Measurements from ENCODE around the gene CLSTN2.

Gene CLSTN2

GRCh38 chr3:140338916-140339315 is 403.9 kb downstream of the CLSTN2 start:
- DNase-seq (ENCODE audit: low read depth, low spot score) = no peak

DNA sequence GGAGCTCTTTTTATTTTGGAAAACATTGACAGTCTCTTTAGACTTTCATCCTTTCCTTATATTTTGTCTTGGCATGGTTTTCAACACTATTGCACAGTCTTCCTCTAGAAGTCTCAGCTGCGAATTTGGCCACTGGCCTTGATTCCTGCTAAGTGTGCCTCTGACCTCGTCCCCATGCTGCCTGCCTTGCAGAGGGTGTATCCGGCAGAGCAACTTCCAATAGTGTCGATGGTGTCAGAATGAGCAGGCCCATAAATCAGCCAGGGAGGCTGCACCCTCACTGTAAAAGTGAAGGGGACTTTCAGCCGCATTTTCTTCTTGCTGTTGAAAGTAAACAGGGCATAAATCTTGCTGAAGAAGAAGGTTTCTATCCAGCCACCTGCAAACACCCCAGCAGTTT is 406.2 kb downstream of the CLSTN2 start:
- no peak for DNase-seq (ENCODE audit: low read depth, low spot score)

DNA sequence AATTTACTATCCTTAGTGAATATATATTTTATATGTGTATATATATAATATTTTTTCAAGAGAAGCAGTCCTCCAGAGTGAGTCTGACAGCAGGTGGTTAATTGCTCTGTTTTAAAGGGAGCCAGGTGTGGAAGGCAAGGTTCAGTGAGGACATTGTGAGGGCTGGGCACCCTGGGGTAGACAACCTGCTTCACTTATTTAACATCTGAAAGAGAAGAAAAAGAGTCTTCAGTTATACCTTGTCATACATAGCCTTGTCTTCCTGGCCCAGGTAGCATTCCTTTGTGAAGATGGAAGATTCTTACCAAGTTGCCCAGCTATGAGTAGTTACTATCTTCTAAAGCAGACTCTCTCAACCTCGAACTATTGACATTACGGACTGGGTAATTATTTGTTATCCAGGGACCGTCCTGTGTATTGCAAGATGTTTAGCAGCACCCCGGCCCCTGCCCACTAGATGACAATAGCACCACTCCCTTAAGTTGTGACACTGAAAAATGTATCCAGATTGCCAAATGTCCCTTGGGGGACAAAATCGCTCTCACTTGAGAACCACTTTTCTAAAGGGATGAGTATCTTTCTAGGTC is 406.9 kb downstream of the CLSTN2 start:
- DNase-seq (ENCODE audit: low read depth, low spot score) = no peak

- no peak for DNase-seq (ENCODE audit: low read depth, low spot score)
Measured at GRCh38 chr3:140342668-140343067, 407.7 kb downstream of the CLSTN2 start.

DNA sequence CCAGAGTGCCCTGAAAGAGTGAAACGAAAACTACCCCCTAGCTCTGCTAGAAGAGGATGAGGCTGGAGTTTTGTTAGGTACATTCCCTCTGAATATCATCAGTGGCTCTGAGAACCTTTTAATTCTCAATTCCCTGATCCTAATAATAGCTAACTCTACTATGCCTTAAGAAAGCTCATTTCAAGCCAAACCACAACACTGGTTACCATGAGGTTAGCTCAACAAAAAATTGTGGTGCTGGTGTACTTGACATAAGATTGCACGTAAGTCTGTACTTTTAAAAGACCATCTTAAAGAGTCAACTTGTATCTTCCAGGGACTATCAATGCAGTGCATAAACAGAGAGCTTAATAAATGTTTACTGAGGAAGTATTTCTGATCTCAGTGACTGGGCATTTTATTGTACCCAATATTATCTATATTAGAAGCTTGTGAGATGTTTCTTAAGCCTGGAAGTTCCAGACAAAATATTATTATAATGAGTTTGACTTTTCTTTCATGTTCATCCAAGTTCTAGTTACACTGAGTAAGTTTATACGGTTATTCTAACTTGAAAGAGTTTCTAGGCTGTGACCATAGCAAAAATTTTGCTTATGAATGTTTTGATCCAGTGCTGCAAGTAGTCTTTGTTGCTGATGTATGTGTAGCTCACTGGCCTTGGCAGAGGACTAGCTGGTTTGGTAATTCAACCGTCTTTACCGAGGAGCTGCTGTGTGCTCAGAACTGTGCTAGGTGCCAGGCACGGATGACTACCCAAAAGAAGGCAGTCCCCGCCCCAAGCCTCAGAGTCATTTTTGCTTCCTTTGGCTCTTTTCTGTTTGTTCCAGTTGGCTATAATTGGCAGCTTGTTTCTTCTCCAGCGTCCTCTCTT is 408.5 kb downstream of the CLSTN2 start:
- no peak for DNase-seq (ENCODE audit: low read depth, low spot score)

- DNase-seq (ENCODE audit: low read depth, low spot score) = no peak
Measured at GRCh38 chr3:140344082-140344454, 409.1 kb downstream of the CLSTN2 start.

GRCh38 chr3:140344601-140345205 is 409.7 kb downstream of the CLSTN2 start:
- no peak for DNase-seq (ENCODE audit: low read depth, low spot score)

- DNase-seq (ENCODE audit: low read depth, low spot score) = no peak
Measured at GRCh38 chr3:140347151-140347550, 412.2 kb downstream of the CLSTN2 start.

DNA sequence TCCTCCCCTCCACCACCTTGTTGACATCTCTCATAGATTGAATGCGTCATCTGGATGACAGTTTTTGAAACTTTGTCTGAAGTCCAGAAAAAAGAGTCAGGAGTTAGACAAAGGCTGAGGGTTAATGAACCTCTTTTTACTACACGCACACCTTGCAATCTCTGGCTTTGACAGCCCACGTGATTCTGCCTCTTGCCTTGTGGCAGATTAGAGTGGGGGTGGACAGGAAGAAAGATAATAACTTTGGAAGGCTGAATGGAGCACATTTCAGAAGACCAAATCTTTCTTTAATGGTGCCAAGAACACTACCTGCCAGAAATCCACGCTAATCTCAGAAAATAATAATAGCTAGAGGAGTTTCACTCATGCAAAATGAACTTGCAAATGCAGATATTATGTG is 415.0 kb downstream of the CLSTN2 start:
- DNase-seq (ENCODE audit: low read depth, low spot score) = no peak

DNA sequence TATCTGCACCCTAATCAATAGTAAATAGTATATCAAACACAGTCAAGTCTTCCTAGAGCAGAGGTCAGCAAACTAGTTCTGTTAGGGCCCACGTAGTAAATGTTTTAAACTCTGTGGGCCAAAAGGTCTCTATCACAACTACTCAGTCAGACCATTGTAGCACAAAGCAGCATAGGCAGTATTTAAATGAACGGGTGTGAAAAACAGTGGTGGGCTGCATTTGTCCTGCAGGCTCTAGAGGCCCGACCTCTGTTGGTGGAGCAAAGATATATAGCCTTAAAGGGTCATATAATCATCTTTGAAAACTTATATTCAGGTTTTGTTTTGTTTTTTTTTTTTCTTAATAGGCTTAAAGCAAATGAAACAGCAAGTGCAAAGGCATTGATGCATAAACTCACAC is 416.5 kb downstream of the CLSTN2 start:
- DNase-seq (ENCODE audit: low read depth, low spot score) = no peak

DNA sequence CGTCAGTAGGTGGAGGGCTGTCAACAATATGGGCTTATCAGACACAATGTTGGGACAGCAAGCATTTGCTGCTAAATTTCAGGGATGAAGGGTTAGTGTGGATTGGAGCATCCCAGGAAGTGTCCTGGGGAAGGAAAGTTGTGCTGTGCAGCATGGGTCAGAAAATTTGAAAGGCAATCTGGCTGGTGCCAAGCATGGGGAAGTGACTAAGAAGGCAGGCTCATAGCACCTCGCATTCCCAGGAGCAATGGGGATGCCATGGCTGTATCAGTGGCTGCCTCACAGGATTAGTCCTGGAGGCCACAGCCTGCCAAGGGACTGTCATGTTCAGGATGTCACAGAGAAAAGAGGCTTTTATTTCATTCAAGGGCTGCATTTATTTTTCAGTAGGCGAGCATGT is 420.5 kb downstream of the CLSTN2 start:
- DNase-seq (ENCODE audit: low read depth, low spot score) = no peak

GRCh38 chr3:140358686-140359085 is 423.7 kb downstream of the CLSTN2 start:
- DNase-seq (ENCODE audit: low read depth, low spot score) = no peak

DNA sequence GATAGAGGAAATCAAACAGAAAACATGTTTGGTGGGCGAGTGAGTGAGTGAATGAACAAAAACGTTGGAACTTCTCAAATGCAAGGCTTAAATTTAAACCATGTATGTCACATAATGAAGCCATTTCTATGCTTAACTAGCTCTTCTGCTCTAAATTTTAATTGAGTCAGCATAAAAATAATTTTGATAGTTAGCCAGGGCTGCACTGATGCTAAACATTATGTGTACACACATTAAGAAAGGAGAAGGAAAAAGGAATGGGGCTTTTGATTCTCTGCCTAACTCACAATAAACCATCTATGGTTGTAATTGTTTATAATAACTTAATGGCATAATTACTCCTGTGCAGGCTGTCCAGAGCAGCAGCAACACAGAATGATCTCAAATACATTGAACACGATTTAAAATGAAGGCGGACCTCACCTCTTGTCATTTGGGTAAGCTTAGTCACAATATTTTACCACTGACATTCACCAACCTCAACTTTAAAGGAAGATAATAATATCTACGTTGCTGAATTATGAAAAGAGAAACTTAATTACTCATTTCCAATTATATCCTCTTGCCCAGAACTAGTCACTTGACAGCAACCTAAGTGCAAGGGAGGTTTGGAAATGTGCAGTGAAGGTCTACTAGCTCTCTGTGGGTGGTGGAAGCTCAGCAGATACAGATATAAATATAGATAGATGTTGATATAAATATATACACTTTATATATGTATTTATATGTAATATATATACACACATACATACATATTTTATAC is 424.4 kb downstream of the CLSTN2 start:
- DNase-seq (ENCODE audit: low read depth, low spot score) = no peak

- DNase-seq (ENCODE audit: low read depth, low spot score) = no peak
Measured at GRCh38 chr3:140360332-140360731, 425.3 kb downstream of the CLSTN2 start.

GRCh38 chr3:140363801-140364200 is 428.8 kb downstream of the CLSTN2 start:
- no peak for DNase-seq (ENCODE audit: low read depth, low spot score)

- no peak for DNase-seq (ENCODE audit: low read depth, low spot score)
Measured at GRCh38 chr3:140365872-140366697, 431.1 kb downstream of the CLSTN2 start.

GRCh38 chr3:140368223-140368811 is 433.3 kb downstream of the CLSTN2 start:
- DNase-seq (ENCODE audit: low read depth, low spot score) = no peak

DNA sequence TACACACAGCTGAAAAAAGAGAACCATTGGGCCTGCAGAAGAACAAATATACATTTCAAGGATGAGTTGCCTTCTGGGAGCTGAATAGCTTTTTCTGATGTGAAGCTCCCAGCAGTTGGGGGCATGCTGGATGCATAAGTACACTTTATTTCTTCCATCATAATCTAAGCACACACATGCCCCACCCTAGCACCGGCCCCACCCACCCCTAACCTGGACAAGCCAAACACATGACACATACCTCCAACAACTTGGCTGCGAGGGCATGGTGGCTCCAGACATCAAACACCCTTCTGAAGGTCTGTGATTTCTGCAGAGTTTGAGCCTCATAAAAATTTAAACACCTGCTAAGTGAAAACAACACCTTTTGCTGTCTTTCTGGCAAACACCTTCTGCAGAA is 435.7 kb downstream of the CLSTN2 start:
- DNase-seq (ENCODE audit: low read depth, low spot score) = no peak

GRCh38 chr3:140373234-140373633 is 438.2 kb downstream of the CLSTN2 start:
- DNase-seq (ENCODE audit: low read depth, low spot score) = no peak

DNA sequence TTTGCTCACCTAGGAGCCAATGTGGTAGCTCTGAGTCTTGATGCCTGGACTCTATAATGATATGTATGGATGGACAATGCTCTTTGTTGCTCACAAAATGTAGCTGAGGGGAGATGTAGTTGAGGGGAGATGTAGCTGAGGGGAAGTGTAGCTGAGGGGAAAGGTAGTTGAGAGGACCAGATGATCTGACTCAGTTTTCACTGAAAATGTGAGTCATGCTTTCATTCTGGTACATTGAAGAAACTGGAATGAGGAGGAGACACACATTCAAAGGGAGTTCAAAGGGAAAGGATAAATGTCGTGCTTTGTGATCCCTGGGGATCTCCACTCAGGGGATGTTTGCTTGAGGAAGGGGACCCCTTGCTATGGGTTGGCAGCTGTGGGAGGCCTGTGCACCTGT is 440.0 kb downstream of the CLSTN2 start:
- DNase-seq (ENCODE audit: low read depth, low spot score) = no peak
